Renal pelvis (tissue), 12 donors: Measurements from ENCODE around the gene TMEM170A. TPM values are rescaled to one million over a fixed set of nuclear protein-coding genes. Genes with fewer than 3 reads are reported as not detected.
"Not testable (repeated sequence)": the region's sequence is repeated elsewhere in the genome, so short reads cannot be mapped to it uniquely, and the experiment has no call there.

Experiments used
- DNase-seq: peaks from one replicate; pipeline ENCODE4 v3.0.0-alpha.2; 2013
- long read RNA-seq, 16 experiments: transcript quantifications; one replicate each; lab custom pipeline, GENCODE V29; 2026
- polyA plus RNA-seq, 3 donors: library from polyadenylated mRNA; unstranded; fragments of 120-200 nt; gene quantifications; one replicate each; pipeline ENCODE4 v1.2.1, GENCODE V29; 2013; ENCODE audit not compliant: insufficient read length in 3 of 3

TMEM170A gene, protein sequence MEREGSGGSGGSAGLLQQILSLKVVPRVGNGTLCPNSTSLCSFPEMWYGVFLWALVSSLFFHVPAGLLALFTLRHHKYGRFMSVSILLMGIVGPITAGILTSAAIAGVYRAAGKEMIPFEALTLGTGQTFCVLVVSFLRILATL
- polyA plus RNA-seq = 10 to 100 TPM; 29.2 to 54.7 (median 43.1) TPM
- long read RNA-seq, donor 1, full-length matches to known transcripts = 7 of 7 reads
- long read RNA-seq, donor 1, partial matches to known transcripts = 0 of 7 reads
- long read RNA-seq, donor 1, other reads (novel, unspliced or antisense) = 0 of 7 reads
- long read RNA-seq, donor 2, full-length matches to known transcripts = 17 of 17 reads
- long read RNA-seq, donor 2, partial matches to known transcripts = 0 of 17 reads
- long read RNA-seq, donor 2, other reads (novel, unspliced or antisense) = 0 of 17 reads
- long read RNA-seq, donor 3, full-length matches to known transcripts = 10 of 10 reads
- long read RNA-seq, donor 3, partial matches to known transcripts = 0 of 10 reads
- long read RNA-seq, donor 3, other reads (novel, unspliced or antisense) = 0 of 10 reads
- long read RNA-seq, donor 4, full-length matches to known transcripts = 4 of 4 reads
- long read RNA-seq, donor 4, partial matches to known transcripts = 0 of 4 reads
- long read RNA-seq, donor 4, other reads (novel, unspliced or antisense) = 0 of 4 reads
- long read RNA-seq, donor 5, full-length matches to known transcripts = 5 of 5 reads
- long read RNA-seq, donor 5, partial matches to known transcripts = 0 of 5 reads
- long read RNA-seq, donor 5, other reads (novel, unspliced or antisense) = 0 of 5 reads
- long read RNA-seq, donor 6, full-length matches to known transcripts = 11 of 11 reads
- long read RNA-seq, donor 6, partial matches to known transcripts = 0 of 11 reads
- long read RNA-seq, donor 6, other reads (novel, unspliced or antisense) = 0 of 11 reads
- long read RNA-seq, donor 7, full-length matches to known transcripts = 17 of 17 reads
- long read RNA-seq, donor 7, partial matches to known transcripts = 0 of 17 reads
- long read RNA-seq, donor 7, other reads (novel, unspliced or antisense) = 0 of 17 reads
- long read RNA-seq, donor 8 = 0 reads
- long read RNA-seq, donor 9, full-length matches to known transcripts = 6 of 6 reads
- long read RNA-seq, donor 9, partial matches to known transcripts = 0 of 6 reads
- long read RNA-seq, donor 9, other reads (novel, unspliced or antisense) = 0 of 6 reads
- long read RNA-seq, donor 10, full-length matches to known transcripts = 11 of 11 reads
- long read RNA-seq, donor 10, partial matches to known transcripts = 0 of 11 reads
- long read RNA-seq, donor 10, other reads (novel, unspliced or antisense) = 0 of 11 reads
- long read RNA-seq, donor 11, full-length matches to known transcripts = 6 of 6 reads
- long read RNA-seq, donor 11, partial matches to known transcripts = 0 of 6 reads
- long read RNA-seq, donor 11, other reads (novel, unspliced or antisense) = 0 of 6 reads
- long read RNA-seq, donor 12, full-length matches to known transcripts = 12 of 12 reads
- long read RNA-seq, donor 12, partial matches to known transcripts = 0 of 12 reads
- long read RNA-seq, donor 12, other reads (novel, unspliced or antisense) = 0 of 12 reads
- long read RNA-seq, donor 13, partial matches to known transcripts = 30 of 32 reads
- long read RNA-seq, donor 13, other reads (novel, unspliced or antisense) = 0 of 32 reads
- long read RNA-seq, donor 14 = 0 reads
- long read RNA-seq, donor 15 = 0 reads
- long read RNA-seq, donor 16, full-length matches to known transcripts = 12 of 12 reads
- long read RNA-seq, donor 16, partial matches to known transcripts = 0 of 12 reads
- long read RNA-seq, donor 16, other reads (novel, unspliced or antisense) = 0 of 12 reads

DNA sequence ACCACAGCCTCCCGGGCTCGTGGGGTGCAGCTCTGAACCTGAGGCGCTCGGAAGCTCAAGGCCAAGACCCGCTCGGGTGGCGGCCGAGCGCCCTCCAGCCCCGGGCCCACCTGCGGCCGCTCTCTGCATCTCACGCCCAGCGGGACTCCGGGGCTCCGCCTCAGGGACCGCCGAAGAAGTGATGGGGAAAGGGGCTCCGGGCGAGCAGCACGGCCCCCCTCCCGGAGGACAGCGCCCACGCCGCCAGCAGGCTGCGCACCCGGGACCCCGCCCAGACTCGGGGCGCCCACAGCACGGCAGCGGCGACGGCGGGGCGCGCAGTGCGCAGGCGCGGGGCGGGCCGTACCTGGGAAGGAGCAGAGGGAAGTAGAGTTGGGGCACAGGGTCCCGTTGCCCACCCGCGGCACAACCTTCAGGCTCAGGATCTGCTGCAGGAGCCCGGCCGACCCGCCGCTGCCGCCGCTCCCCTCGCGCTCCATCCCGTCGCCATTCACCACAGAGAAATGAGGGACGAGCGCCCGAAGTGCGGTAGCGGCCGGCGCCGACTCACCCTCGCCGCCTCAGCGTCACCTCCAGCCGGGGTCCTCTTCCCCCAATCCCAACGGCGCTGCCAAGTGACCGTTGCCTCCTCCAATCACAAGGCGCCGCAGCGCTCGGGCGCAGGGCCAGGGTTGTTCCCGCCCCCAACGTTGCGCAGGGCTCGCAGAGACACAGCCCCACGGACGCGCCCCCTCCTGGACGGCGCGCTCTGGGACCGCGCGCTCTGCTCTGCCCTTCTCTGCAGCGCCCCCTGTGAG is at the start of gene TMEM170A:
TSS of gene TMEM170A (minus strand) at position 568 of the 797 bp plus-strand sequence. CDS start at position 479, 89 bp downstream.
- peak; percentile 98 for DNase-seq

DNA sequence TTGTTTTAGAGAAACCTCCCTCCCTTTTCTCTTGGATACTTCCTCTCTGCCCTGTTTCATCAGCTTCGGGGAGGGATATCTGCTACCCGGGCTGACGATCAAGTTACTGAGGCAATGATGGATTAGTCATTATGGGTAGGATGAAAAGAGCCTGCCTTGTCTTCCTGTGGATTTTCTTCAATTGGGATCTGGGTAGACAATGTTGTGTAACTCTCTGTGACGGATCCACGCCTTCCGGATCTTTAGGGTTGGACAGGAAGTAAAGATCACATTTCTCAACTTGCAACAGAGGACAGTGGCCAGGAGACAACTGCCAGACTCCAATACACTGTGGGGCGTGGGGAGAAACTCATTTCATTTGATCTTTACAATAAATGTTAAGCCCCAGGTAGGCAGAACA is 42.1 kb upstream of the TMEM170A start:
- DNase-seq = no peak

DNA sequence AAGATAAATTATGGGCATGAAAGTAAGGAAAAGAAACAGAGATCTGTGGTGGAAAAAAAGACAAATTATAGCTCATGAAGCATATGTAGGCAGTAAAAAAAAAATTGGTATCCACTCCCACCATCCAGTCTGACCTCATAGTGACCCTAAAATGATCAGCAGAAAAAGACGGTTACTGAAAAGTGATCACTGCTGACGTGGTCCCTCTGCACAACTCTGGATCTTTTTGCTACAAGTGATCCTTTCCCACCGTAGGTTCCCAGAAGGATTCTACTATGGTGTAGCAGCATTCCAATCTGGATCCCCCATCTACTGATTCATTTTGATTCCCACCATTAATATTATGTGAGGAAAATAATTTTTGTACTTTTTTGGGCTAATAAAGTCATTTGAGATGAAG is 41.6 kb upstream of the TMEM170A start:
- DNase-seq = no peak

DNA sequence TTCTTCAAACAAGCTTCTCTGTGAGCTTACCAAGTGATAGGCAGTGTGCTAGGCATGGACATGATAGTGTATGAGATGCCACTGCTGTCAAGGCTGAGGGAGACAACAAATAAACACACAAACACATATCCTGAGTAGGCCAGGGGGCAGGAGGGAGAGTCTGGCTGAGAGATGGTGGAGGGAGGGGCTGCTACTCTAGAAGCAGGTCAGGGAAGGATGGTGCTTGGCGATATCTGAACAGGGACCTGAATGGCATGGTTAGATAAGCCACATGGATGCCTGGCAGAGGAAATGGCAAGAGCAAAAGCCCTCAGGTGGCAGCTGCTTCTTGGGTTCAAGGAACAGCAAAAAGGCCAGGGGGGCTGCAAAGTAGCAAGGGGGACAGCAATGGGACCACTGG is 39.3 kb upstream of the TMEM170A start:
- DNase-seq = no peak

DNA sequence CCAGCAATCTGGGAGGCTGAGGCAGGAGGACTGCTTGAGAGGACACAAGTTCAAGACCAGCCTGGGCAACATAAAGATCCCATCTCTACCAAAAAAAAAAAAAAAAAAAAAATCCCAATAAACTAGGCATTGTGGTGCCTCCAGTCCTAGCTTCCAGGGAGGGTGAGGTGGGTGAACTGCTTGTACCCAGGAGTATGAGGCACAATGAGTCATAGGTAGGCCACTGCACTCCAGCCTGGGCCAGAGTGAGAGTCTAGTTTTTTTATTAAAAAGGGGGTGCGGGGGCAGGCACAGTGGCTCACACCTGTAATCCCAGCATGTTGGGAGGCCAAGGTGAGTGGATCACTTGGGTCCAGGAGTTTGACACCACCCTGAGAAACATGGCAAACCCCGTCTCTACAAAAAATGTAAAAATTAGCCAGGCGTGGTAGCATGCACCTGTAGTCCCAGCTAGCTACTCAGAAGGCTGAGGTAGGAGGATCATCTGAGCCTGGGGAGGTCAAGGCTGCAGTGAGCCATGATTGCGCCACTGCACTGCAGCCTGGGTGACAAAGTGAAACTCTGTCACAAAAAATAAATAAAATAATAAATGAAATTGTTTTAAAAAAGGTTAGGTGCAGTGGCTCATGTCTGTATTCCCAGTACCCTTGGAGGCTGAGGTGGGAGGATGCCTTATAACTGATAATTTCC is 38.6 kb upstream of the TMEM170A start:
- DNase-seq = no peak

DNA sequence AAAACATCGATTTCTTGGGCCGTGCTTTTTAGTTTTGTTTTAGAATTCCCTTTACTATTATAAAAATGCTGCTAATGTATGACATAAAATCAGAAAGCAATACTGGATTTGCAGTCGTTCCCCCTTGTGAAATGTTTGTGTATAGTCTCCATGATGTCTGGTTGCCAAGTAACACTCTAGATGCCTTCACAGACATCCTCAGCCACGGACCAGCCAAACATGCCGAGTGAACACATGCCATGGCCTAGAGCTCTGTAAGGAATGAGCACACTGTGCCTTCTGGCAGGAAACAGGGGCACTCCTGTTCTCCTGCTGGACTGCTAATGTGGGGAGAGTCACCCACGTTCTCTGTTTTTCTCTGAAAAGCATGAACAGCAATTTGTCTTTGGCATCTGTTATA is 37.3 kb upstream of the TMEM170A start:
- not testable (repeated sequence) for DNase-seq

DNA sequence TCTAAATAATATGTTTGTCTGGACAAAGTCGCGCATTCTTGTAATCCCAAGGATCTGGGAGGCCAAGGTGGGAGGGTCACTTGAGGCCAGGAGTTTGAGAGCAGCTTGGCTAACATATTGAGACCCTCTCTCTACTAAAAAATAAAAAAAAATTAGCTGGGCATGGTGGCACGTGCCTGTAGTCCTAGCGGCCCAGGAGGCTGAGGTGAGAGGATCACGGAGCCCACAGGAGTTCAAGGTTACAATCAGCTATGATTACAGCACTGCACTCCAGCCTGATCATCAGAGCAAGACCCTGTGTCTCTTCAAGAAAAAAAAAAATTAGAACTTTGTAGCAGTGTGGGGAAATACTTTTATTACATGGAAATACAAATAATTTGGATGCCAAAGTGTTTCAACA is 36.9 kb upstream of the TMEM170A start:
- no peak for DNase-seq

DNA sequence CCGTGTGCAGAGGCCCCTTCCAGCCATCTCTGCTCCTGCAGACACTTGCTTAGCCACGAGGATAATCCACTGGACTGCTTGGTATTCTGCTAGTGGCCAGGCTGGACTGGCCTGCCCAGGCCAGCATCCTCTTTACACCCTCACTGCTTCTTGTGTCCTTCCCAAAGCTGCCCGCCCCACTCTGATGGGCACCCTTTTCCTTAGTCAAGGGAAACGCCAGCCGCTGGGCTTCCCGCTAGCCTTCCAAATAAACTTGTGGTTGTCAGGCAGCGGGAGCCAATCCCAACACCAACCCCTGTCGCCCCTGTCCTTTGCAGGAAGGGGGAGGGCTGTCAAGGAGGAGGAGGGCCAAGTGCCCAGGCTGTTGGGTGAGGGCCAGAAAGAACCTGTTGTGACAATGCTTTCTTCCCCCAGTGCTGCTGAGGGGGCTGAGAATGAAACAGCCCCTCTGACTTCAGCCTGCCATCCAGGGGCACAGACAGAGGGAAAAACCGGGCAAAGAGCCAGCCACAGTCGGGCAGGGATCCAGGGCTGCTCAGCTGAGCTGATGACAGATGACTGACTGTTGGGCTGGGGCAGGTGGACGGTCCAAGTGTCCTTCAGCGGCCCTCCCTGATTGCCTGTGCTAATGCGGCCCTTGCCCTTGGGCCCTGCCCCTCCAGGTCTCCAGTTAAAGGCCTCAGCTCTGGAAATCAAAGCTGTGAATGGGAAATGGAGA is 34.3 kb upstream of the TMEM170A start:
- DNase-seq = not testable (repeated sequence)

DNA sequence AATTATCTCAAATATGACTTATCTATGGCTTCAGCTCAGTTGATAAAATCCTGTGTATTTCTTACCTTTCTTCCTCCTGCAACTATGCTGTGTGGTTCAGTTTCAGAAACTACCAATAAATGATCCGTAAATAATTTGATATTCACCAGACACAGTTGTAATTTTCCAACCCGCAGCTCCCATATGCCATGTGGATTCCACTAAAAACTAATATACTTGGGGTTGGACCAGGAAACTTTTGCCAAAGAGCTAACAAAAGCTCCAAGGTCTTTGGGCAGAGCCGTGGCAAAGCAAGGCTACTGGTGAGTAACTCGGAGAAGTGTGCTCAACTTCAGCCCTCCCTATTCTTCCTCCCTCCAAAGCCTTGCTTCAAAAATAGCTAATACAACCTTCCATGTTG is 33.1 kb upstream of the TMEM170A start:
- no peak for DNase-seq

DNA sequence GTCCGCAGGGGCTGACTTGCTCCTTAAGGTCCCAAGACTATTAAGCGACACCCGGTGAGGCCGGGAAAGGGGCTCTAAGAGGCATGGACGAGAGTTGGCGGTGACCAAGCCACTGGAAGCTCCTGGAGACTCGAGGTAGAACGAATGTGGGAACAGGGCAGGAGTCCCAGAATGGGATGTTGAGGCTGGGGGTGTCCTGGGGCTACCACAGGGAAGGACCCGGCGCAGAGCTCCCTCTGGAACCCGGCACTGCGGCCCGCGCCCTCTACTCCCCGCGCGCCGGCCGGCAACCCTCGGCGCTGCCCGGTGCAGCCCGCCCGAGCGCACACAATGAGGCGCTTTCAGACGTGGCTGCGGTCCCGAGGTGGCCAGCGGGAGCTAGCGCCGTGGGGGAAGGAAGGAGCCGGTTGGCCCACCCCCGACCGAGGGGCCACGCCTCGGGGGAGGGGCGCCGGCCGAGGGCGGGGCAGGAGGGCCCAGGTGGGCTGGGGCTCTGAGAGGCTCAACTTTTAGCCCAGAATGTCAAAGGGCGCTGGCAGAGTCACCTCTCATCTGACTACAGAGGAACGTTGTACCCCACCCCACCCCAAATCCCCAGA is 30.7 kb upstream of the TMEM170A start, which contains the start of gene CHST6:
TSS of gene CHST6 (minus strand) at position 366 of the 599 bp plus-strand sequence. CDS start 15,613 bp downstream, outside the sequence.
- no peak for DNase-seq

DNA sequence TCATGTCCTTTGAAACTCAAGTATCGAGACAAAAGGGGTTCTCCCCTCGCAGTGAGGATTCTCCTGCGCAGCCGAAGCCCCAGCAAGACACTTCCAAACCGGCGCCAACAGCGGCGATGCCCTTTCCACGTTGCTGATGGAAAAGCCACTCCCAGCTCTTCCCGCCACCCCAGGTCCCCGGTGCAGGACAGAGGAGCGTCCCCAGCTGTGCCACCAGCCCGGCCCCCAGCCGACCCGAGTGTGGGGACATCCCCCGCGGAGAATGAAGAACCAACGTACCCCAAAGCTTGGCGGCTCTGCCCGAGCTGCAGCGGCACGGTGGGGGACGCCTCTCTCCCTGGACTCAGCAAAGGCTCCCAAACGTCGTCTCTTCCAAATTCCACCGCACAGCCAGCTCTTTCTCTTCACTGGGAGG is 30.2 kb upstream of the TMEM170A start:
- DNase-seq = no peak

DNA sequence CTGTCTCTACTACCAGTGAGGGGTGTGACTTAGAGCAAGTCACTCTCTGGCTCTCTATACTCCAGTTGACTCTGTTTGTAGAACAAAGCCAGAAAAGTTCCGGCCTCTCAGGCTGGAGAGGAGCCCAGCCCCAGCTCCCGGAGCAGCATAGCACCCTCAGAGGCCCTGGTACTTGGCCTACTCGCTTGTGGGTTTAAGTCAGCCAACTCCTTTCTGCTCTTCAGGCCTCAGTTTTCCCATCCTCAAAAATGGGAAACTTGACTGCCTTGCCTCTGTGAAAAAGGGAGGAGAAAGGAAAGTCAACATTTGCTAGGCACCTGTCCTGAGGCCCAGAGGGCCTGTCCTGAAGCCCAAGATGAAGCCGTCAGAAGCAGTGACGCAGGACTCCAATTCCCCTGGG is 29.7 kb upstream of the TMEM170A start:
- no peak for DNase-seq

DNA sequence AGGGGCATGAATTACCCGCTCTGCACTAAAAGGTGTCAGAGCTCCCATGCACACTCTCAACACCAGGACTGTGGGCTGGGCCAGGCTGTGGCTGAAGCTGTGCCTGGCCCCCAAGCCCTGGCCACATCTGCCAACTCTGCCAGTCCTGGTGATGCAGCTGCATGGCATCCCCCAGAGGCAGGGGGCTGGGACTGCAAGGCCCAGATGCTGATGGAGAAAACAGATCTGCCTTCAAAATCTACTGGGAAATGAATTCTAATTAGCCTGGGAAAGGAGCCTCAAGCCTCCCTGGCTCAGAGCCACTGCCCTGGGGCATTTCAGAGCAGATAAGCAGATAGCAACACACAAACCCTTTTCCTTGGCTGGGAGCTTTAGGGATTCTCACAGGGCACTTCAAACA is 27.4 kb upstream of the TMEM170A start:
- no peak for DNase-seq

DNA sequence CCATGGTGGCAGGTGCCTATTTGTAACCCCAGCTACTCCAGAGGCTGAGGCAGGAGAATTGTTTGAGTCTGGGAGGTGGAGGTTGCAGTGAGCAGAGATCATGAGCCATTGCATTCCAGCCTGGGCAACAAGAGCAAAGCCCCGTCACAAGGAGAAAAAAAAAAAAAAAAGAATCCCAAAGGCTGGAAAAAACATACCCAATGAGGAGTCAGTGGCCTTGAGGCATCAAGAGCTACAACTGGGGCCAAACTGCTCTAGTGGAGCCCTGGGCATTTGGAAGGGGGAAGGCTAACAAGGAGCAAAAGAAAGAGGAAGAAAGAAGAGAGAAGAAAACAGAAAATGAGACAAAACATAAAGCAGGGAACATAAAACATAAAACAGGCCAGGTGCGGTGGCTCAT is 23.8 kb upstream of the TMEM170A start:
- no peak for DNase-seq

DNA sequence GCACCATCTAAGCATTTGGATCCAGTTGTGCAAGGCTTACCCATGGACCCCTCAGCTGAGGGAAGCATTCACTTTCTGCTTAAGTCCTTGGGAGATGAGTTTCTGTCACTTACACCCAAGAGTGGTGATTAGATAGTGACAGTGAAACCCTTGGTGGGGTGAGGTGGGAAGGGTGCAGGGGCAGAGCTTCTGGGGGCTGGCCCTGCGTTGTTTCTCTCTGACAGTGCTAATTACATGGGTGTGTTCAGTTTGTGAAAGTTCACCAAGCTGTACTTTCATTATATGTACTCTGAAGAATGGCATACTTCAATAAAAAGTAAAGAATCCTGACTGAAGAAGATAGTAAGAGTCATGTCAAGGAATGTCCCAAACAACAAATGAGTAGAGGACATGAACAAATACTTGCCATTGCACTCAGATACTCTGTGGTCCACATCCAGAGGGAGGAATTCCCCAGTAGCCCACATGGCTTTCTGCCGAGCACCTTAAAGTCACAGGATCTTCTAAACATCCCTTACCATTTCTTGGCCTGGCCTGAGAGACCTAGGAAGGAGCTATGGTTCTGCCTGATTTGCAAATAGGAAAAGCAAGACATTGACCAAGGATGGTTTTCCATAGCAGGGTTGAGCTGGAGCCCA is 22.3 kb upstream of the TMEM170A start:
- DNase-seq = no peak

DNA sequence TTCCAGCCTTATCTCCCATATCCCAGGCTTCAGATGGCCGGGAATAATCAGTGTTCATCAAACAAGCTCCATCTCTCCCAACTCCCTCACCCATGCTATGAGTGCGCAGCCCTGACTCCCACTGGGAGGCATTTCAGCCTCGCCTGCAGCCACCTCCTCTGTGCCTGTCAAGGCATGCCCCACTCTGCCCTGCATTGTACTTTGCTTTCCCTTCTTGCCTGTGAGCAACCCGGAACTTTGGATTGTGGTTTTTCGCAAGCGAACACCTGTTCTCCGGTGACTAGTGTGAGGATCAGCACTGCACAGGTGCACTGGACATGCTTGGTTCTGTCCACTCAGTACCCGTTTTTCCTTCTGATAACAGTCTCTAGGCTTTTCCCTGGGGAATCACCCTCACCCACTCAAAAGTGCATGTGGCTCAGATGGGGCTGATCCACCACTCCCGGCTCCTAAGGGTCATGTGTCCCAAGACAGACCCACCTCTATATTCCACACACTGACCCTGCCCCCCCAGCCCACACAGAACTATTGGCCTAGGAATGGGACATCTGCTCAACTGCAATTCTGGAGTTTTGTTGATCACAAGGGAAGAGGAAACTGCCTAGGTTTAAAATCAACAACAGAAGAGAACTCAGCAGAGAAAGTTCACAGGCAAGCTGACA is 21.7 kb upstream of the TMEM170A start:
- DNase-seq = no peak
